Stimulated activated CD4-positive, alpha-beta T cell treated with anti-CD3 and anti-CD28 coated beads, TNF-alpha, amount 100 ng/mL, for 4 hours (primary cell): ENCODE data around the gene AKT2.
"Not testable (repeated sequence)": the region's sequence is repeated elsewhere in the genome, so short reads cannot be mapped to it uniquely, and the experiment has no call there.

Experiments used
- DNase-seq, 3 experiments: peaks; one replicate each; pipeline ENCODE4 v3.0.0-alpha.2; 2020; ENCODE audit warnings: low read depth in 3 of 3

AKT2 gene

DNA sequence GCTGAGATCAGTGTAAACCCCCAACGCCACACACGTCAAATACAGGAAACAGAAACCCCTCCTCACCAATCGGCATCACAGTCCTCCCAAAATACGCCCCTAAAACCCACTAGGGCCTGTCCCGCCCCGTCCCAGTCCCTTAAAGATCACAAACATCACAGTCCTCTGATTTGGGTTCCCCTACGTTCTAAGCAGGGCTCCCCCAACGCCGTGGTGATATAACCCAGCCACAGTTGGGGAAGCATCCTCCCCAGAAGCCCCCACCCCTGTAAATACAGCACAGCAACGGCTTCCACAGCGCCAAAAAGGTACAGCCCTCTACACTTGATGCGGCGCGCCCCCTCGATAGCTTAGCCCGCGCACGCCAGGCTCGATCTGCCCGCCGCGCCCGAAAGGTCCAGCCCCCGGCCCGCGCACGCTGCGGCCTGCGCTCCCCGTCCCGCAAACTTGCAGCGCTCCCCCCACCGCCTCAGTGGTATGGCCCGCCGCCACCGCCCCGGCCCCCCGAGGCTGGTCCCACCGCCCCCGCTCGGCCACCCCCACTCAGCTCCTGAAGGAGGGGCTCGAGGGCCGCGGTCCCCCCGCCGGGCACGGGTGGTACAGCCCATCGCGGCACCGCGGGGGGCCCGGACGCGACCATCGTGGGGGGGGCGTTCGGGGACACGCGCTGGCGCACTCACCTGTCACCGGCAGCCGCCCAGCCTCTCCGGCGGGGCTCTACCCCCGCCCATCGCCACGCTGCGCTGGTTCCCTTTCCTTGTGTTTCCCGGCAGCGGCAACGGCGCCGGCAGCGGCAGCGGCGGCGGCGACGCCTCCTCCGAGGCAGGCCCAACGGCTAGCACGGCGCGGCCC lies at the start of gene AKT2:
Gene AKT2 (minus strand): TSS at position 845 of the 852 bp plus-strand sequence. CDS start 20,078 bp downstream, outside the sequence.
- DNase-seq: peak; percentile 58 to 68 (median 63)

DNA sequence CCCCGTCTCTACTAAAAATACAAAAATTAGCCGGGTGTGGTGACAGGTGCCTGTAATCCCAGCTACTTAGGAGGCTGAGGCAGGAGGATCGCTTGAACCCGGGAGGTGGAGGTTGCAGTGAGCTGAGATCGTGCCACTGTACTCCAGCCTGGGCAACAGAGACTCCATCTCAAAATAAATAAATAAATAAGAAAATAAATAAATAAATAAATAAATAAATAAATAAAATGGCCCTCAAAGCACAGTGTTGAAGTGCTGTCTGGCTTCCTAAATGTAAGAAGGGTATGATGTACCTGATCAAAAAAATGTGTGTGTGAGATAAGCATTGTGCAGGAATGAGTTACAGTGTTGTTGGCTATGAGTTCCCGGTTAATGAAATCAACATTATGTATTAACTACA lies 47.9 kb upstream of the AKT2 start:
- DNase-seq: not testable (repeated sequence)

DNA sequence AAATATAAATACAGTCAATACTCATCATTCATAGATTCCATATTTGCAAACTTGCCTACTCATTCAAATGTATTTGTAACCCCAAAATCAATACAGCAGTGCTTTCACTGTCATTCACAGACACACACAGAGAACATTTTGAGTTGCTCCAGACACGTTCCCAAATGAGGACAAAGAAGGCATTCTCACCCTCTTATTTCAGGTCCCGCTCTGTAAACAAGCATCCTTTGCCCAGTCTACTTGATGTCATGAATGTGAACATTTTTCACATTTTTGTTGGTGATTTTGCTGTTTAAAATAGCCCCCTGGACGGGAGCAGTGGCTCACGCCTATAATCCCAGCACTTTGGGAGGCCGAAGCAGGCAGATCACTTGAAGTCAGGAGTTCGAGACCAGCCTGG lies 47.5 kb upstream of the AKT2 start:
- no peak for DNase-seq

DNA sequence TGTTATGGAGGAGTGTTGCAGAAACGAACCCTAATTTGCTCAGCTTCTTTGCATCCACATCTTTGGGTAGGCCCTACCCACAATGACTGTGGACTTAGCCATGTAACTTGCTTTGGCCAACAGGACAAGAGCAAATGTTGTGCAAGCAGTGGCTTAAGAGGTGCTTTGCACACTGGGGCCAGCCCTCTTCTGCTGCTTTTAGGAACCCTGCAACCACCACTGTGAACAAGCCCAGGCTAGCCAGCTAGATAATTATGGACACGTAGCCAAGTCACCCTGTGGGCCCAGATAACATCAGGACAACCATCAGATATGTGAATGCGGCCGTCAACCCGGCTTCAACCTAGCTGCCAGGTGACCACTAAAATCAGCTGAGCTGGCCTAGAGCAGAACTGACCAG lies 45.9 kb upstream of the AKT2 start:
- no peak for DNase-seq

DNA sequence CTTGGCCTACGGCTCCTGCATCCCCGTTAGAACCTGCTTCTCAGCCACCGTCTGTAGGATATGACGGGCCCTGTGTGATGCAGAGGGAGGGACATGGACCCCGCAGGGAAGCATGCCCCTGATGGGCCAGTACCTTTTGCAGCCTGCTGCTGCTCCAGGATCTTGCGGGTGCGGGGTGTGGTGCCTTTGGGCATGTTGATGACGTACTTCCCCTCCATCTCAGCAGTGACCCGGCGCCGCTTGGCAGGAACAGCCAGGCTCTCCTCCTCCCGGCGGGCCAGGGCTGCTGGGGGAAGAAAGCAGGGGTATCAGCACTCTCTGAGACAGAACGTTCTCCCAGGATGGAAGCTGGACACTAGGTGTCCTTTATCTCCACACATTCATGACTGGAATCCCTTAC lies 41.1 kb upstream of the AKT2 start:
- DNase-seq: no peak

DNA sequence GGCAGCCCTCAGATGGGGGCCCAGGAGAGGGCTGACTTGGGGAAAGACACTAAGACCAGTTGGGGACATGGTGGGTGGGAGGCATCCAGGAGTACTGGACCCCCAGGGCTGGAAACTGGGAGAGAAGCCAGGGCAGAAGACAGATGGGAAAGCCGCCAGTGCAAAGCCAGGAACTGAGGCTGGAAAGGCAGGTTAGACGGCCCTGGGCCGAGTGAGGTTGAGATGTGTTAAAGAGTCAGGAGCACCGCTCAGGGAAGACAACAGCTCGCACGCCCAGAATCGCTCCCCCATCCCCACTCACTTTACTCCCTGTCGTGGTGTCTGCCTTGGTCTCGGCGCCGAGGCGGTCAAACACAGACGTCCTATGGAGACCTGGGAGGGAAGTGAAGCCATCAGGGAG lies 38.6 kb upstream of the AKT2 start:
- DNase-seq: no peak

DNA sequence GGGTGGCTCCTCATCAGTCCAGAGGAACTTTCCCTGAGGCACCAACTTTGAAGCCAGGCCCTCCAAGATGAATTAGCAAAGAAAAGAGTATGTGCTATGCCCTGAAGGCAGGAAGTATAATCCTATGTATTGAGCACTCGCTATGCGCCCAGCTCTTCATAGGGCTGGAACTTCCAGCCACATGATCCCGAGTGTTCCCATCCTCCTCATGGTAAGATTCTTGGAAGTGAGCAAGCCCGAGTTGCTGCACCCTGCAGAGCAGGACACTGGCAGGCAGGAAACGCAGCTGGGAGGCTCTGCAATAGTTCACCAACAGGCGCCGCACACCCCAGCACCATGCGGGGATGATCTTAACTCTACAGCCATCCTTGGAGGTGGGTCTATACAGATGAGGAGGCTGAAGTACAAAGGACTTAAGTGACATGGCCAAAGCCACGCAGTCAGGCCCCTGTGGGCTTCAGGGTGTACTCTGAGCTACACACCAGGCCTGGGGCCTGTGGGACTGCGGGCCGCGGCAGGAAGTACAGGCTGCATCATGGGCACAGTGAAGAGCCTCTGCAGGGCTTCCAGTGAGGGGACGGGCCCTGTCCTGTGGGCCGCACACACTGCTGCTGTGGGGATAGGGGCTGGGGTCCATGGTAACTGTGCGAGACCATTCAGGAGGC lies 37.9 kb upstream of the AKT2 start:
- no peak for DNase-seq

DNA sequence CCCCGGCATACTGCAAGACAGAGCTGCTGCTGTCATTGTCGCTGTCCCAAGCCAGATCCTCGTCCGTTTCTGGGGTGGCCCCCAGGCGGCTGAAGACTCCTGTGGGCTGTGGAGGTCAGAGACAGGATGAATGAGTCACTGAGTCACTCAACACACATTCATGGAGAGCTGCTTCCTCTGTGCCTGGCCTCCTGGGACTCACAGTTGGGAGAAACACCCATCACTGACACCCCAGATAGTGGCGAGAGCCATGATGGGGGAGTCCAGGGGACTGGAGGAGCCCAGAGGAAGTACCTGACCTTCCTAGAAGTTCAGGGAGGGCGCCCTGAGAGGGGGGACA lies 37.1 kb upstream of the AKT2 start:
- DNase-seq: no peak

DNA sequence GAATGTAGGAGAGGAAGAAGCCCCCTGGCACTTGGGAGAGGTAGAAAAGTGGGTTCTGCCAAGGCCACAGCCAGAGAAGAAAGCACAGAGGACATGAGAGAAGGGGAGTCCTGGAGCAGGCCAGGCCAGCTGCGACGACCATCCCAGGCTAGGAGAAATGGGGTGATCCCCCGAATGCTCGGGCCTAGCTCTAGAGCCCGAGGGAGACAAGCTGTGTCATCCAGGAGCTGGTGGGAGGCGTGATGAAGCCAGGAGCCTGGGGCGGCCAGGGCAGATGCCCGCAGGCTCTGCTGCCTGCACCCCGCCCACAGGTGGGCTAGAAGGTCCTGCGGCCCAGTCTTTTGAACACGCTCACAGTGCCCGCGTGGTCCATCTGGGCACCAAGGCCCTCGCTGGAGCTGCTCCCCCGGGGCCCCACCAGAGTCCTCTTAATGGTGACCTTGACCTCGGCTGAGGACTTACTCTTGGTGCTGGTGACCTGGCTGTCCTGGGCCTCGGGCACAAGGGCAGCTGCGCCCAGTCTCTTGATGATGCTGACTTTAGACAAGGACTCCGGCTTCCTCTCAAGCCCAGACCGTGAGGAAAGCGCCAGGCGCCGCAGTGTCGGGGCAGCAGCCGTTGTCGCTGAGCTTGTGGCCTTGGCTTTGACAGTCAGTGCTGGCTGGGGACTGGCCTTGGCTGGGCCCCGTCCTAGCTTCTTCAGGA lies 36.6 kb upstream of the AKT2 start:
- DNase-seq: no peak

DNA sequence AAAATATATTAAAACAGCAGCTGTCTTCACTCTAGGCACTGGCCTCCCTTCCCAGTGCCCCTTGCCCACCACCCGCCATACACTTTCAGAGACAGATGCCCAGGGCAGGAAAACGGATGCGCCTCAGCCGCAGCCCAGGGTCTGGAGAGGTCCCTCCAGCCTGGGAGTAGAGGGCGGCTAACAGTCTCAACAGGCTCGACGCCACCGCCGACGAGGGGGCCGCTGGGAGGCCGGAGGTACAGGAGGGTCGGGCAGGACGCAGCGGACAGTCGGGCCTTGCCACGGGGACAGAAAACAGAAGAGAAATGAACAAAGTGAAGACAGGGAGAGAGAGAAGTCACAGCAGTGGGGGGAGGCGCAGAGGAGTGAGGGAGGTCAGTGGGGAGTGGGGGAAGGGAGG lies 35.9 kb upstream of the AKT2 start:
- no peak for DNase-seq

DNA sequence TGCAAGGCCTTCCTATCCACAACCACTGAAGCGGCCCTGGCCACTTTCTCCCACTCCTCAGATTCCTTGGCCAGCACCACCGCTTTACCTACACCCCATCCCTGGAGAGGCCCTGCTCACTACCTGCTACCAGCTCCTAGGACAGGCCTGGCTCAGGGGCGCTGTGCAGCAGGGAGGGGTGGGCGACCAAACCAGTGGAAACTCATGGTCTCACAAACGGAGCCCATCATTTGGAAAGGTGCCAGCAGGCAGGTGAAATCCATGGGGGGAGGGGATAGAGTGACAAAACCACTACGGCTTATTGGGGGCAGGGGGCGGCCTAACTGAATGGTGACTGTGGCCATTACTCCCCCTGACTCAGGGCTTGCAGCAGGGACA lies 35.4 kb upstream of the AKT2 start:
- DNase-seq: no peak

DNA sequence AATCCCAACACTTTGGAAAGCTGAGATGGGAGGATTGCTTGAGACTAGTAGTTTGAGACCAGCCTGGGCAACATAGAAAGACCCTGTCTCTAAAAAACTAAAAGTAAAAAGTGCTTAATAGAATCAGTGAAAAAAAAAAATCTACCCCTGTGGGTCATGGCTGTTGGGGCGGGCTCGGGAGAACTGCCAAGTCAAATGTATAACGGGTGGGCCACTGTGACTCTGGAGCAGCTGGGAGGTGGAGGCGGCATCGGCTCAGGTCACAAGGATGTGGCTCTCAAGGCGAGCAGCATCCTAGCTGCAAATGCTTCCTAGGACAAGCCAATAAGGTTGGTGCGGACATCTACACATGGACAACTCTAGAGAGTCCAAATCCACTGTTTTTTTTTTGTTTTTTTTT lies 32.2 kb upstream of the AKT2 start:
- no peak for DNase-seq

DNA sequence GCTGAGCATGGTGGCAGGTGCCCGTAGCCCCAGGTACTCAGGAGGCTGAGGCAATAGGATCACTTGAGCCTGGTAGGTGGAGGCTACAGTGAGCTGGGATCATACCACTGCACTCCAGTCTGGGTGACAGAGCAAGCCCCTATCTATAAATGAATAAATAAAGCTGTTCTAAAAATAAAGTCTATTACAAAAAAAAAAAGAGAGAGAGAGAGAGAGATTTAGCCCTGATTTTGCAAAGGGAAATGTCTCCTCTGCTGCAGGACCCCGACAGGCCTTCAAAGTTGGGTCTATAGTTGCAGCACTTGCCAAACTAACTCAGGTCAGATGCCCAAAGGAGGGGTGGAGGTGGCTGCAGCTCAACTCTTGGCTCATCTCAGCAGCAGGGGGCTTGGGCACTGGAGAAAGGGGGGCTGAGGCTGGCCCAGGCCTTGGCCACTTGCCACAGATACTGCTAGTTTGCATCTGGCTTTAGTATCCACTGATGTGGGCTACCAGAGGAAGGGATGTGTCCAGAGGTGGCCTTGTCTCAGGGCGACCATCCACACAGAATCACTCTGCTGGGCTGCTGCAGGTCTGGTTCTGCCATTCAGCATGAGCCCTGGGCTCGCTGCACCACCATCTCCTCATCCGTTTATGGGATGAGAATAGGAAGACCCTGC lies 30.8 kb upstream of the AKT2 start:
- DNase-seq: no peak

DNA sequence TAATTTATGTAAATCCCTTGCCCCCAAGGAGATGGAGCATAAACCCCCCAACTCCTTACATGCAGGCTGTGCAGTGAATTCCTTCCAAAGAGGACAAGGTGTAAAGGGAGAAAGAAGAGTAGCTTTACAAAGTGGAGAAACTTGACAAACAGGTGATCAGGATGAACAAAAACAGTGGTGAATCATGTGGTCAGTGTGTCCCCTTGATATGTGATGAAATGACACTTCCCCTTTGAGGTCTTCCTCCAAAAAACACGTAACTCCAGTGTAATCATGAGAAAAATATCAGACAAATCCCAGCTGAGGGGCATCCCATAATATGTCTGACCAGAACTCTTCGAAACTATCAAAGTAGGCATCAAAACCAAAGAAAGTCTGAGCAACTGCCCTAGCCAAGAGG lies 29.5 kb upstream of the AKT2 start:
- DNase-seq: no peak

DNA sequence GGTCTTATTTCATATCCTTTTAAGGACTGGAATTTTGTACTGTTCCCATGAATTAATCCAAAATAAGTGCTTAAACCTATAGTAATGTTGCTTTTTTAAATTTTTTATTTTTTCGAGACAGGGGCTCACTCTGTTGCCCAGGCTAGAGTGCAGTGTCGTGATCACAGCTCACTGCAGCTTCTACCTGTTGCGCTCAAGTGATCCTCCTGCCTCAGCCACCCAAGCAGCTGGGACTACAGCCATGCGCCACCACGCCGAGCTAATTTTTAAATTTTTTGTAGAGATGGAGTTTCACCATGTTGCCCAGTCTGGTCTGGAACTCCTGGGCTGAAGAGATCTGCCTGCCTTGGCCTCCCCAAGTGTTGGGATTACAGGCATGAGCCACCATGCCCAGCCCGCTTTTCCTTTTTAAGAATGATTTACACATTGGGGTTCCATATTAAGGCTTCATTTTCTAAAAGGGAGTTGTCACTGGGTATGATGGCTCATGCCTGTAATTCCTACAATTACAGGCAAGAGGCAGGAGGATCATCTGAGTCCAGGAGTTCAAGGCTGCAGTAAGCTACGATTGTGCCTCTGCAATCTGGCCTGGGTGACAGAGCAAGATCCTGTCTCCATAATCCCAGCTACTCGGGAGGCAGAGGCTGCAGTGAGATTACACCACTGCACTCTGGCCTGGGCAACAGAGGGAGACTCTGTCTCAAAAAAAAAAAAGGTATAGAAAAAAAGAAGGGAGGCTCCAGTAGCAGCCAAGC lies 28.3 kb upstream of the AKT2 start:
- DNase-seq: no peak

DNA sequence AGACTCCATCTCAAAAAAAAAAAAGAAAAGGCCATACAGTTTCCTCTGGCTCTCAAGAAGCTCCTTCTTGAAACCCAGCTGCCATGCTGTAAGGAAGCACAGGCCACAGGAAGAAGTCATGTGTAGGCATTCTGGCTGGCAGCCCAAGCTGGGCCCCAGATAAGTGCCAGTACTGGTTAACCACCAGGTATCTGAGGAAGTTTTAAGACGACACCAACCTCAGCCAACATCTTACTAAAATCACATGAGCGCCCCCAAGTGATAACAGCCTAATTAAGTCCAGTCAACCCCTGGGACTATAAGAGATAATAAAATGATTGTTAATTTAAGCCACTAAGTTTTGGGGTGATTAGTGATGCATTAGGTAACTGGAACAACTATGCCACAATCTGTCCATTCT lies 27.4 kb upstream of the AKT2 start:
- no peak for DNase-seq

DNA sequence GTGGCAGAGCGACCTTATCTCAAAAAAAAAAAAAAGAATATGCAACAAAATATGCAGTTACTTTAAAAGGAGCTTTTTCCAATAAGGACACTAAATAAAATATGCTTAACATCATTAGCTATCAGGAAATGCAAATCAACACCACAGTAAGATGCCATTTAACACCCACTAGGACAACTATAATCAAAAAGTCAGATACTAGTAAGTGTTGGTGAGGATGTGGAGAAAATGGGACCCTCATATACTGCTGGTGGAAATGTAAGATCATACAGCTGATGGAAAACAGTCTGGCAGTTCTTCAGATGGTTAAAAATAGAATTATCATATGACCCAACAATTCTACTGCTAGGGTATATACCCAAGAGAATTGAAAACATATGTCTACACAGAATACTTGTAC lies 24.5 kb upstream of the AKT2 start:
- DNase-seq: no peak

DNA sequence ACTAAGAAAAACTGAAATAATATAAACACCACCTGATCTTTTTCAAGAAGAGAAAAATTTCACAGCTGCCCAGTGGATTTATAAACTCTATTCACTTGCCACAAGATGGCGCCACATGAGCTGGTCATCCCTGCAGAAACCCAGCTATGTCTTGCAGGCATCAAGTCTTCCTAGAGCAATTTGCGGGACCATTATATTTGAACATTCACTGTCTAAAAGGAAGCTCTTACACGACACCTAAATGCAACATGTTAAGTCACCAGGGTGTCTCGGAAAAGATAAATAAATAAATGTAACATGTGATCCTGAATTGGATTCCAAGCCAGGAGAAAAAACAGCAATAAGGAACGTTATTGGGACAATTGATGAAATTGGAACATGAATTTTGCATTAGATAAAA lies 20.3 kb upstream of the AKT2 start:
- DNase-seq: peak; percentile 26 to 45 (median 34)

DNA sequence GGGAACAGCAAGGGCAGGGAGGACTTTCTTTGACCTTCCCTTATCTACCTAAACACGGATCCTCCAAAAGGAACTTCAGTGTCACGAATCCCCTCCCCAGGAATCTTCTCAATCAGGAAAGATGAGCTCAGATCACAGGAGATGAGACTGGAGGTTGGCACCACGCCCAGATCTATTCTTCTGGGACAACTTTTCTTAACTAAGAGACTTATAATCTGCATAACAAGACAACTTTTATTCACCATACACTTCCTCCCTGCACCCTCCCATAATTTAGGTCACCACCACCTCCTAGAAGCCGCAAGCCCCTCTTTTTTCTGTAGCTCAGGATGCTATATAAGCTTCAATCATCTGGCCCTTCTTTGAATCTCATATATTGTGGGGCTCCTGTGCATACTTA lies 19.2 kb upstream of the AKT2 start:
- no peak for DNase-seq

DNA sequence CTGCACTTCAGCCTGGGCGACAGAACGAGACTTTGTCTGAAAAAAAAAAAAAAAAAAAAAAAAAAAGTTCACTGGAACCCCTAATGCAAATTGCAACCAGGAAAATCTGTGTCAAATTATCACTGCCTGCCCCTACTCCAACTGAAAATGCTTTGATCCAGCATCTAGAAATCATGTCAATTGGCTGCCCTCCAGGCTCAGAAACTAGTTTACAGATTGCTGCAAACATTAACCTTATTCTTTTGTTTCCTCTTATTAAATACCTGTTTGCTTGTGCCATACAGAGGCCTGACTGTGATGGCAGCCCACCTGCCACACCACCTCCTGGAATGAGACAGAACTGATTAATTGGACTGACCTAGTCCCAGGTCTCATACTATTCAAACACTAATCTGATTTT lies 18.6 kb upstream of the AKT2 start:
- DNase-seq: no peak

DNA sequence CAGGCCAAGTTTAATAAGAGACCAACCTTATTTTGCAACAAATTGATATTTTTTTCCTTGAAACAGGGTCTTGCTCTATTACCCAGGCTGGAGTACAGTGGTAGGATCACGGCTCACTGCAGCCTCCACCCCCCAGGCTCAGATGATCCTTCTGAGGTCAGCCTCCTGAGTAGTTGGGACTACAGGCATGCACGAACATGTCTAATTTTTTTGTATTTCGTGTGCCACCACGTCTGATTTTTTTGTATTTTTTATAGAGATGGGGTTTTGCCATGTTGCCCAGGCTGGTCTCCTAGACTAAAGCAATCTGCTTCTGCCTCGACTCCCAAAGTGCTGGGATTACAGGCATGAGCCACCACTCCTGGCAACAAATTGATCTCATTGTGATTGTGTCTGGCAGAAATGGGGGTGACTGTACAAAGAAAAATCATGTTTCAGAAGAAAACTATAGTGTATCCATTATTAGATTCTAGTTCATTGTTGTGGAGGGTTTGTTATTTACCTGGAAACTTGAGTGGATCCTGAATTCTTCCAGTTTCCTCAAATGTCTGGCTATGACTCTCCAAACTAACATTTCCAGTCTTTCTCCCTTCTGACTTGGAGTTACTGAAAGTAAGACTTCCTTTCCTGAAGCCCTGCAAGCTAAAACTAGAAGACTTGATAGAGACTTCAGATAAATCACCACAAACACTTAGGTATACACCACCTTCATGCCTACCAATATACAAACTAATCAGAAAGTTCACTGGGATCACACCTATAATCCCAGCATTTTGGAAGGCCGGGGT lies 17.3 kb upstream of the AKT2 start:
- no peak for DNase-seq
